BJ (cell line): Measurements from ENCODE around the gene ENTR1. TPM values are rescaled to one million over a fixed set of nuclear protein-coding genes. Genes with fewer than 3 reads are reported as not detected.

Experiments
- CTCF ChIA-PET: fragments of 350-600 bp; formaldehyde crosslinking; extraction: SDS; loops from one replicate; lab custom pipeline; 2021; ENCODE audit warnings: antibody characterized with exemption, inconsistent platforms; lab: Yijun Ruan, JAX
- POLR2A ChIA-PET: fragments of 300-600 bp; sonication (Branson Sonifier 250); formaldehyde crosslinking; extraction: SDS; loops from one replicate; lab custom pipeline; 2021; ENCODE audit warnings: antibody characterized with exemption; lab: Charles Lee
- DNase-seq: peaks from one replicate; pipeline ENCODE4 v3.0.0-alpha.2; 2011; ENCODE audit warnings: low read depth
- H3K27me3 ChIP-seq: 2 replicates; pipeline ENCODE4 v1.6.0; 2011; ENCODE audit warnings: low read length; ENCODE audit not compliant: control insufficient read depth, insufficient read depth
- H3K36me3 ChIP-seq: 2 replicates; pipeline ENCODE4 v1.5.1; 2011; ENCODE audit warnings: low read length; ENCODE audit not compliant: control insufficient read depth, insufficient read depth
- H3K4me3 ChIP-seq: 2 replicates; pipeline ENCODE4 v1.5.1; 2011; ENCODE audit warnings: low read depth, mild to moderate bottlenecking, control low read depth, low read length
- polyA plus RNA-seq: library from polyadenylated mRNA; depleted of rRNA; stranded (reverse); fragments of >200 nt; gene quantifications from 2 replicates; pipeline ENCODE4 v1.2.3, GENCODE V29; 2011
- TF ChIP-seq, protein P1 (sequence below): IDR thresholded peaks from 2 replicates; pipeline ENCODE4 v1.5.1; 2011; ENCODE audit warnings: low read depth, mild to moderate bottlenecking, control low read depth, inconsistent platforms, low read length, moderate library complexity; ENCODE audit not compliant: insufficient read depth

Gene ENTR1
- polyA plus RNA-seq, 1 experiment = 28.0 TPM

DNA sequence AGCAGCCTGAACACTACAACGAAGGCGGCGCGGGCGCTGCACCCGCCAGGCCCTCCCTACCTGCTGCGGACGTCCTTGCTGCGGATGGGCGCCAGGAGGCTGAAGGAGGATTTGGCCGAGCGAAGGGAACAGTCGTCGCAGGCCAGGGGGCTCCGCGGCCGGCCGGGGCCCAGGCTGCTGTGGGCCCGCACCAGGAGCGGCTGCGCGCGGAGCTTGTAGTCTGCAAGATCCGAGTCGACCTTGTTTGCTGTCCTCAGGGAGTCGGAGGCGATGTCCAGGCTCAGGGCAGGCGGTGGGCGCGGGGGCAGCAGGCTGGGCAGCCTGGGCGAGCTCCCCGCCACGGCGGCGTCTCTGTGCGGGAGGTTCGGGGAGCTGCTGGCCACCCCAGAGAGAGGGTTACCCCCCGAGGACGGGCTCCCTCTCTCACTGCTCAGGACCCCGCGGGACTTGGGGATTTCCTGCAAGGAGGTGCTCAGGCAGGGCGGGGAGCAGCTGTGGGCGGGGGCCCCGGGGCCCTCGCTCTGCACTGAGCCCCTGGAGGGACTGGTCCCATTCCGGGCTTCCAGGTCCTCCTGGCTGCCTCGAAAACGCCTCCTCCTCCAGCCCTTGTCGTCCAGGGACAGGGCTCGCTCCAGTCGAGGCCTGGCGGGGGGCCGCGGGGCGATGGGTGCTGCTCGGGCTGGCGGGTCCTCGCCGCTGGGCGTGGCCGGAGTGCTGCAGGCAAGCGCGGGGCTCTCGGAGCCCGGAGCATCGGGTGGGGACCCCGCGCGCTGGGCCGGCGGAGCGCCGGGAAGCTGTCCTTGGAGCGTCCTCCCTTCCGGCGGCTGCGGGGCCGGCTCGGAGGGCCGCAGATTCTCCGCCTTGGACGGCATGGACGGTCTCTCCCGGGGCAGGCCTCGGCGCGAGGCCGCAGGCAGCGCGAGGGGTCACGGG, 28.4 kb upstream of the ENTR1 start:
- no peaks in the 10 kb centered on the region for H3K27me3 ChIP-seq
- H3K4me3 ChIP-seq = peak overlapping the region; percentile 73
- CTCF ChIA-PET = interaction anchor here (0.8 to 1.3 kb wide), 6 partner anchors 9 to 186 kb away, joined by 3 to 5 read pairs (median 3); no protein-coding TSS in a partner anchor
- POLR2A ChIA-PET = no interaction called here
- H3K36me3 ChIP-seq = peaks cover 29% of the 10 kb centered on the region
- DNase-seq = no peak
- TF ChIP-seq, protein P1, sequence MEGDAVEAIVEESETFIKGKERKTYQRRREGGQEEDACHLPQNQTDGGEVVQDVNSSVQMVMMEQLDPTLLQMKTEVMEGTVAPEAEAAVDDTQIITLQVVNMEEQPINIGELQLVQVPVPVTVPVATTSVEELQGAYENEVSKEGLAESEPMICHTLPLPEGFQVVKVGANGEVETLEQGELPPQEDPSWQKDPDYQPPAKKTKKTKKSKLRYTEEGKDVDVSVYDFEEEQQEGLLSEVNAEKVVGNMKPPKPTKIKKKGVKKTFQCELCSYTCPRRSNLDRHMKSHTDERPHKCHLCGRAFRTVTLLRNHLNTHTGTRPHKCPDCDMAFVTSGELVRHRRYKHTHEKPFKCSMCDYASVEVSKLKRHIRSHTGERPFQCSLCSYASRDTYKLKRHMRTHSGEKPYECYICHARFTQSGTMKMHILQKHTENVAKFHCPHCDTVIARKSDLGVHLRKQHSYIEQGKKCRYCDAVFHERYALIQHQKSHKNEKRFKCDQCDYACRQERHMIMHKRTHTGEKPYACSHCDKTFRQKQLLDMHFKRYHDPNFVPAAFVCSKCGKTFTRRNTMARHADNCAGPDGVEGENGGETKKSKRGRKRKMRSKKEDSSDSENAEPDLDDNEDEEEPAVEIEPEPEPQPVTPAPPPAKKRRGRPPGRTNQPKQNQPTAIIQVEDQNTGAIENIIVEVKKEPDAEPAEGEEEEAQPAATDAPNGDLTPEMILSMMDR = 0 out of 2 replicates have a peak, but pooled peaks have one; percentile 4

DNA sequence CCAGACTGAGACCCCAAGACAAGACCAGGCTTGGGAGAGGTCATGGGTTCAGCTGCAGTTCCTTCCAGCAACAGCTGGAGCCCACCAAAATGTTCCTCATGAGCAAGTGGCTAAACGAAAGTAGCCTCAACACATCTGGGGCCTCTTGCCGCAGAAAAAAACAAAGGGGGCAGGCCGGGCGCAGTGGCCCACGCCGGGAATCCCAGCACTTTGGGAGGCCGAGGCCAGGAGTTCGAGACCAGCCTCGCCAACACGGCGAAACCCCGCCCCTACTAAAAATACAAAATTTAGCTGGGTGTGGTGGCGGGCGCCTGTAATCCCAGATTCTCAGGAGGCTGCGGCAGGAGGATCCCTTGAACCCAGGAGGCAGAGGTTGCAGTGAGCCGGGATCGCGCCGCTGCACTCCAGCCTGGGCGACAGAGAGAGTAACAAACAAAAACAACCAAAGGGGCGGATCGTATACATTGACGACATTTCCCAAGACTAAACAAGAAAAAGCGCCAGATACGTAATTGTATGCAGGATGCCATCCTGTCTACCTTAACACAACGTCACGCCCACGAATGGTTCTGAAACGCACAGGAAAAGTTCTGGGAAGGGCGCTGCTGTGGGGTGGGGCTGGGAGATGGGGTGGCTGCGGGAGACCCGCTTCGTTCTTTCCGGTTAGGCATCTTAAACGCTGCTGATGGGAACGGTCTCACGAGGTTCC, 27.6 kb upstream of the ENTR1 start:
- POLR2A ChIA-PET = no interaction called here
- CTCF ChIA-PET = interaction anchor here (0.8 to 1.3 kb wide), 5 partner anchors 9 to 187 kb away, joined by 3 to 5 read pairs (median 3); no protein-coding TSS in a partner anchor
- H3K36me3 ChIP-seq = peaks cover 24% of the 10 kb centered on the region

DNA sequence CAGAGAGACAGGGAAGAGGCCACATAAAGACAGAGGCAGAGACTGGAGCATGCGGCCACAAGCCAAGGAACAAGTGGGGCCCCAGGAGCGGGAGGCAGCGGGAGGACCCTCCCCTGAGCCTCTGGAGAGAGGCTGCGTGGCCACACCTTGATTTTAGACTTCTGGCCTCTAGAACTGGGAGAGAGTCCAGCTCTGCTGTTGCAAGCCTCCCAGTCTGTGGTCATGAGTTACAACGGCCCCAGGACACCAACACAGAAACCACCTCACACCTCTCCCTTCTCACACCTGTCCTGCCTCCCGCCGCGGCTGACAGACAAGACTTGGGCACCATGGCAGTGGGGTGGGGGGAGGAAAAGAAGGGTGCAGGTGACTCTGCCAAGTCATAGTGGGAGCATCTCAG, 27.0 kb upstream of the ENTR1 start:
- no peaks in the 10 kb centered on the region for H3K27me3 ChIP-seq
- TF ChIP-seq, protein P1 = no peak
- peak overlapping the region; percentile 73 for H3K4me3 ChIP-seq
- ChIA-PET POLR2A (no interaction called here), CTCF (interaction anchor here (1.2 kb wide), 1 partner anchor 12 kb away, joined by 5 read pairs; no protein-coding TSS in a partner anchor)
- DNase-seq = peak; percentile 8
- peaks cover 21% of the 10 kb centered on the region for H3K36me3 ChIP-seq

More for the DNA sequence above, 27.6 kb upstream of the ENTR1 start:
- H3K4me3 ChIP-seq = peak overlapping the region; percentile 73
- DNase-seq = no peak
- TF ChIP-seq, protein P1 = no peak
- no peaks in the 10 kb centered on the region for H3K27me3 ChIP-seq

DNA sequence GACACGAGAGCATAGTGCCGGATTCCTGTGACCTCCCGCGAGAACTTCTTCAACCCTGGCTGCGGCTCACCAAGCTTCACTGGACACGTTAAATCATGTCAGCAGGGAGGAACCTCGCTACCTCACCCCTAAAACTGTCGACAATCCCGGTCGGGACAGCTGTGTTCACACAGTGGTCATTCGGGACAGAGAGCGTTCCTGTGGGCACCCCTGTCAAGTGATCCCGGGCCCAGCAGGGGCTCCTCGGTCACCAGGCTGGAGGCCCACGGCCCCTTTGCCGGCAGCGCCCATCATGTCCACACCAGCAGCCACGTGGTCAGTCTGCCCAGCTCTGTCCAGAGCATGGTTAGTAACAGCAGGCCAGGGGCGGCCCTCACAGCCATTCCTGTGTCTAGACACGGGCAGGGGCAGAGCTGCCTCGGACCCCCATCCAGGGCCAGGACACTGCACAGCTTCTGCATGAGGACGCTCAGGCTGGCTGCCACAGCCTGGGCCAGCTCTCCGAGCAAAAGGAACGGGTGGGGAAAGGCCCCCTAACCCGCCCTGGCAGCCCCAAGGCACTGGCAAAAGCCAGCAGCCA, 25.7 kb upstream of the ENTR1 start:
- ChIA-PET POLR2A (no interaction called here), CTCF (interaction anchor here (0.8 kb wide), 1 partner anchor 124 kb away, joined by 3 read pairs; no protein-coding TSS in a partner anchor)
- TF ChIP-seq, protein P1 = no peak
- Histone ChIP-seq H3K27me3 (no peaks in the 10 kb centered on the region), H3K4me3 (no peak overlapping the region), H3K36me3 (peaks cover 11% of the 10 kb centered on the region)
- no peak for DNase-seq
